SK-N-SH (cell line): ENCODE data around the gene LMAN2. TPM values are rescaled to one million over a fixed set of nuclear protein-coding genes. Genes with fewer than 3 reads are reported as not detected.

Experiments
- CTCF ChIA-PET: fragments of 300-600, 350-600 bp; formaldehyde crosslinking; extraction: SDS; loops from one replicate; lab custom pipeline; 2021; lab: Yijun Ruan, JAX
- POLR2A ChIA-PET: fragments of 350-600 bp; sonication (Branson Sonifier 250); formaldehyde crosslinking; extraction: SDS; loops from one replicate; lab custom pipeline; 2020; ENCODE audit warnings: antibody characterized with exemption, inconsistent platforms; lab: Yijun Ruan, JAX
- DNase-seq: peaks from one replicate; pipeline ENCODE4 v3.0.0; 2012
- H2AFZ ChIP-seq: fragments of 200-600 bp; sonication (generic); 2 replicates; pipeline ENCODE4 v1.8.1; 2016; ENCODE audit warnings: antibody characterized with exemption, mild to moderate bottlenecking, low read depth
- H3F3A ChIP-seq: fragments of 200-600 bp; sonication (generic); replicated peaks from 2 replicates; pipeline ENCODE3; 2016; ENCODE audit warnings: antibody characterized with exemption, mild to moderate bottlenecking; ENCODE audit not compliant: insufficient read depth
- H3K27ac ChIP-seq, 2 experiments: fragments of 200-500 bp in 1 of 2; fragments of 200-600 bp in 1 of 2; sonication (Bioruptor generic) in 1 of 2; sonication (generic), shearing (Covaris generic) in 1 of 2; 2 replicates each; pipeline versions ENCODE4 v1.5.1 to v1.6.1; 2014 to 2016; ENCODE audit warnings: low read depth in 2 of 2, inconsistent platforms in 1 of 2, low read length in 1 of 2, mild to moderate bottlenecking in 1 of 2, mixed read lengths in 1 of 2
- H3K27me3 ChIP-seq: fragments of 200-600 bp; sonication (generic), shearing (Covaris generic); 2 replicates; pipeline ENCODE4 v1.6.1; 2016; ENCODE audit warnings: mixed run types; ENCODE audit not compliant: insufficient read depth
- H3K36me3 ChIP-seq, 2 experiments: fragments of 200-500 bp in 1 of 2; fragments of 200-600 bp in 1 of 2; sonication (Bioruptor generic) in 1 of 2; sonication (generic) in 1 of 2; replicated peaks in 1 of 2; 2 replicates each; pipeline versions ENCODE3 to v1.5.1; 2014 to 2016; ENCODE audit warnings: low read length in 1 of 2, mild to moderate bottlenecking in 1 of 2; ENCODE audit not compliant: insufficient read depth in 2 of 2, control insufficient read depth in 1 of 2
- H3K4me1 ChIP-seq, 2 experiments: fragments of 200-500 bp in 1 of 2; fragments of 200-600 bp in 1 of 2; sonication (Bioruptor generic) in 1 of 2; sonication (generic), shearing (Covaris generic) in 1 of 2; 2 replicates each; pipeline versions ENCODE4 v1.5.1 to v1.6.1; 2014 to 2016; ENCODE audit warnings: low read depth in 1 of 2, low read length in 1 of 2, mixed run types in 1 of 2; ENCODE audit not compliant: insufficient read depth in 2 of 2, control insufficient read depth in 1 of 2
- H3K4me2 ChIP-seq: fragments of 200-600 bp; sonication (generic), shearing (Covaris generic); 2 replicates; pipeline ENCODE4 v1.6.1; 2017; ENCODE audit warnings: mixed run types
- H3K4me3 ChIP-seq, 2 experiments: fragments of 200-500 bp in 1 of 2; fragments of 200-600 bp in 1 of 2; sonication (Bioruptor generic) in 1 of 2; sonication (generic), shearing (Covaris generic) in 1 of 2; 2 replicates each; pipeline versions ENCODE4 v1.5.1 to v1.8.1; 2014 to 2016; ENCODE audit warnings: low read depth in 2 of 2, inconsistent platforms in 1 of 2, low read length in 1 of 2, mild to moderate bottlenecking in 1 of 2, mixed read lengths in 1 of 2, moderate library complexity in 1 of 2
- H3K79me2 ChIP-seq: fragments of 200-600 bp; sonication (generic); 2 replicates; pipeline ENCODE4 v1.8.1; 2017; ENCODE audit warnings: mild to moderate bottlenecking; ENCODE audit not compliant: insufficient read depth
- H3K9ac ChIP-seq: fragments of 200-600 bp; sonication (generic); 2 replicates; pipeline ENCODE4 v1.6.1; 2017; ENCODE audit warnings: mixed run types
- H3K9me2 ChIP-seq: fragments of 200-600 bp; sonication (generic); 2 replicates; pipeline ENCODE4 v1.6.1; 2017; ENCODE audit warnings: mixed run types
- H3K9me3 ChIP-seq: fragments of 200-600 bp; sonication (generic); 2 replicates; pipeline ENCODE4 v1.6.1; 2017; ENCODE audit warnings: mixed run types, mild to moderate bottlenecking, moderate library complexity
- H4K20me1 ChIP-seq: fragments of 200-600 bp; sonication (generic); 2 replicates; pipeline ENCODE4 v1.6.1; 2017; ENCODE audit warnings: mild to moderate bottlenecking, mixed run types; ENCODE audit not compliant: insufficient read depth
- EP300 ChIP-seq, 2 experiments: IDR thresholded peaks; 2 replicates each; pipeline versions ENCODE4 v1.4.0 to v1.6.1; 2012; ENCODE audit warnings: borderline replicate concordance in 1 of 2, low read depth in 1 of 2, low read length in 1 of 2
- FOSL2 ChIP-seq: IDR thresholded peaks from 2 replicates; pipeline ENCODE4 v1.4.0; 2012; ENCODE audit warnings: low read depth, mild to moderate bottlenecking, moderate library complexity, borderline replicate concordance
- FOXM1 ChIP-seq: IDR thresholded peaks from 2 replicates; pipeline ENCODE4 v1.4.0; 2012; ENCODE audit warnings: low read depth, mild to moderate bottlenecking
- GABPA ChIP-seq: IDR thresholded peaks from 2 replicates; pipeline ENCODE4 v1.4.0; 2012; ENCODE audit warnings: low read depth, mild to moderate bottlenecking
- IRF3 ChIP-seq: fragments of 150-350 bp; IDR thresholded peaks from 2 replicates; pipeline ENCODE4 v1.6.1; 2016; ENCODE audit warnings: mild to moderate bottlenecking, low read depth, low read length
- JUND ChIP-seq: IDR thresholded peaks from 2 replicates; pipeline ENCODE4 v1.4.0; 2012
- MAX ChIP-seq: IDR thresholded peaks from 2 replicates; pipeline ENCODE4 v1.4.0; 2012; ENCODE audit warnings: low read depth
- NFIC ChIP-seq: IDR thresholded peaks from 2 replicates; pipeline ENCODE4 v1.4.0; 2012; ENCODE audit warnings: borderline replicate concordance
- NRF1 ChIP-seq: IDR thresholded peaks from 2 replicates; pipeline ENCODE4 v1.6.1; 2012; ENCODE audit warnings: low read depth, mild to moderate bottlenecking, low read length
- POLR2AphosphoS5 ChIP-seq: IDR thresholded peaks from 2 replicates; pipeline ENCODE4 v1.6.1; 2012; ENCODE audit warnings: low read depth, low read length
- REST ChIP-seq: IDR thresholded peaks from 2 replicates; pipeline ENCODE4 v1.6.1; 2012; ENCODE audit warnings: mild to moderate bottlenecking, low read depth, low read length, moderate library complexity
- RFX5 ChIP-seq: IDR thresholded peaks from 2 replicates; pipeline ENCODE4 v1.6.1; 2012; ENCODE audit warnings: mild to moderate bottlenecking, improper control_type of control experiment, low read length
- RXRA ChIP-seq: IDR thresholded peaks from 2 replicates; pipeline ENCODE4 v1.4.0; 2012; ENCODE audit warnings: low read depth, mild to moderate bottlenecking, borderline replicate concordance
- SMC3 ChIP-seq: IDR thresholded peaks from 2 replicates; pipeline ENCODE4 v1.6.1; 2012; ENCODE audit warnings: low read depth, low read length, improper control_type of control experiment
- USF2 ChIP-seq: fragments of 150-350 bp; IDR thresholded peaks from 2 replicates; pipeline ENCODE4 v1.6.1; 2017; ENCODE audit warnings: antibody characterized with exemption, low read length, low read depth, borderline replicate concordance
- YY1 ChIP-seq: IDR thresholded peaks from 2 replicates; pipeline ENCODE4 v1.4.0; 2012; ENCODE audit warnings: low read depth, mild to moderate bottlenecking
- ZBTB33 ChIP-seq: IDR thresholded peaks from 2 replicates; pipeline ENCODE4 v1.4.0; 2012; ENCODE audit warnings: low read depth, borderline replicate concordance
- WGBS: methylation state at CpG from one replicate; pipeline ENCODE4 v1.1.6; 2017; ENCODE audit warnings: low lambda C conversion rate; 5-methylcytosine and 5-hydroxymethylcytosine counted together
- polyA plus RNA-seq, 3 experiments: library from polyadenylated mRNA; depleted of rRNA; stranded (reverse); fragments of >200 nt; gene quantifications; 2 replicates each; pipeline ENCODE4 v1.2.3, GENCODE V29; 2012

Gene LMAN2
- polyA plus RNA-seq, 1 of the 3 experiments (the other 2 are of a cell fraction): 500 TPM

GRCh38 chr5:177295924-177296323 lies 55.5 kb downstream of the LMAN2 start:
- H3K79me2 ChIP-seq: no peaks in the 10 kb centered on the region
- no peaks in the 10 kb centered on the region for H3K27me3 ChIP-seq
- CTCF ChIA-PET: interaction anchor here (0.8 to 1.9 kb wide), 2 partner anchors 14 to 182 kb away, joined by 3 to 4 read pairs; no protein-coding TSS in a partner anchor
- H3K4me3 ChIP-seq: no peak overlapping the region
- H3K27ac ChIP-seq: no peak overlapping the region
- H3K4me1 ChIP-seq: peaks cover 0 to 2% of the 10 kb centered on the region in 2 experiments; a peak in 1 of 4 replicates
- no peaks in the 10 kb centered on the region for H3K9me2 ChIP-seq
- TF ChIP-seq USF2: no peak
- TF ChIP-seq FOXM1: no peak
- no peak for TF ChIP-seq ZBTB33
- TF ChIP-seq POLR2AphosphoS5: no peak
- no peak for TF ChIP-seq JUND
- TF ChIP-seq REST: no peak
- no peak for TF ChIP-seq NFIC
- no peak for TF ChIP-seq RFX5
- no peak for TF ChIP-seq RXRA
- TF ChIP-seq MAX: no peak
- TF ChIP-seq YY1: no peak
- no peak for TF ChIP-seq GABPA
- no peak for TF ChIP-seq NRF1
- no peak for TF ChIP-seq SMC3
- TF ChIP-seq IRF3: no peak
- no peak for TF ChIP-seq EP300 (IDR thresholded peaks at IDR 0.05; ENCODE audit: borderline replicate concordance in 1 of 2, low read depth in 1 of 2, low read length in 1 of 2)
- TF ChIP-seq FOSL2: no peak
- peaks cover 28 to 78% of the 10 kb centered on the region in 2 experiments for H3K36me3 ChIP-seq
- 97% methylated on average over 8 of the region's 9 CpGs for WGBS
- H3F3A ChIP-seq: peaks cover 7% of the 10 kb centered on the region
- no peak for DNase-seq
- POLR2A ChIA-PET: no interaction called here
- no peak overlapping the region for H3K4me2 ChIP-seq
- no peak overlapping the region for H3K9ac ChIP-seq
- no peaks in the 10 kb centered on the region for H4K20me1 ChIP-seq
- no peak overlapping the region for H2AFZ ChIP-seq
- no peaks in the 10 kb centered on the region for H3K9me3 ChIP-seq
